ENCODE data around the gene SERPINB12.

SERPINB12 gene

GRCh38 chr18:63542069-63542468 lies at the start of gene SERPINB12:
TSS of gene SERPINB12 (plus strand) at chr18:63542369. CDS start at chr18:63556160, 13,791 bp downstream.
- DNase-seq = no peak

- no peak for DNase-seq
Measured at GRCh38 chr18:63492851-63493250, 49.3 kb upstream of the SERPINB12 start.

GRCh38 chr18:63495675-63496074 lies 46.5 kb upstream of the SERPINB12 start:
- no peak for DNase-seq

GRCh38 chr18:63505566-63506335 lies 36.4 kb upstream of the SERPINB12 start:
- no peak for DNase-seq

- DNase-seq = no peak
Measured at GRCh38 chr18:63506336-63506646, 35.9 kb upstream of the SERPINB12 start.

- DNase-seq = no peak
Measured at GRCh38 chr18:63508596-63508995, 33.6 kb upstream of the SERPINB12 start.

- DNase-seq = no peak
Measured at GRCh38 chr18:63511285-63511684, 30.9 kb upstream of the SERPINB12 start.

GRCh38 chr18:63514326-63514725 lies 27.8 kb upstream of the SERPINB12 start:
- DNase-seq = no peak

- no peak for DNase-seq
Measured at GRCh38 chr18:63514888-63515678, 27.1 kb upstream of the SERPINB12 start.

GRCh38 chr18:63515801-63516200 lies 26.4 kb upstream of the SERPINB12 start:
- no peak for DNase-seq

- DNase-seq = peak; percentile 43
Measured at GRCh38 chr18:63518178-63519012, 23.8 kb upstream of the SERPINB12 start.

GRCh38 chr18:63520053-63520685 lies 22.0 kb upstream of the SERPINB12 start:
- no peak for DNase-seq

GRCh38 chr18:63523660-63524059 lies 18.5 kb upstream of the SERPINB12 start:
- no peak for DNase-seq

- DNase-seq = no peak
Measured at GRCh38 chr18:63527251-63527650, 14.9 kb upstream of the SERPINB12 start.

- no peak for DNase-seq
Measured at GRCh38 chr18:63528863-63529492, 13.2 kb upstream of the SERPINB12 start.

GRCh38 chr18:63532471-63532870 lies 9.7 kb upstream of the SERPINB12 start:
- DNase-seq = no peak

- DNase-seq = no peak
Measured at GRCh38 chr18:63534615-63535014, 7.6 kb upstream of the SERPINB12 start.

- no peak for DNase-seq
Measured at GRCh38 chr18:63539904-63540510, 2.2 kb upstream of the SERPINB12 start.

- DNase-seq = no peak
Measured at GRCh38 chr18:63544017-63544416, 1.8 kb downstream of the SERPINB12 start.

GRCh38 chr18:63545000-63545399 lies 2.8 kb downstream of the SERPINB12 start:
- no peak for DNase-seq

GRCh38 chr18:63550068-63550467 lies 7.9 kb downstream of the SERPINB12 start:
- no peak for DNase-seq

GRCh38 chr18:63551769-63552168 lies 9.6 kb downstream of the SERPINB12 start:
- no peak for DNase-seq
